Endothelial cell of umbilical vein (primary cell): ENCODE measurements around the gene RANBP2. TPM values are rescaled to one million over a fixed set of nuclear protein-coding genes. Genes with fewer than 3 reads are reported as not detected.
A peak's percentile ranks its signal among the peaks of the same experiment; 100 is the strongest.

ENCODE experiments used
- BruUV-seq: library from RNA; stranded (reverse); fragments of 400-500 nt; replicated peaks from 2 replicates; lab custom pipeline; 2021; lab: Mats Ljungman, UMichigan
- CTCF ChIA-PET: fragments of 300-600, 350-600 bp; sonication (Branson Sonifier 250); formaldehyde crosslinking; loops from one replicate; lab custom pipeline; 2021; ENCODE audit warnings: antibody characterized with exemption, inconsistent platforms; lab: Charles Lee
- POLR2A ChIA-PET: fragments of 300-600, 350-600 bp; sonication (Branson Sonifier 250); formaldehyde crosslinking; loops from one replicate; lab custom pipeline; 2021; ENCODE audit warnings: antibody characterized with exemption, inconsistent platforms; lab: Charles Lee
- DNase-seq: peaks from one replicate; pipeline ENCODE4 v3.0.0-alpha.2; 2011; ENCODE audit warnings: low read depth, low spot score
- FAIRE-seq: peaks from 2 replicates; lab custom pipeline; 2011; peaks lifted over from hg19 to GRCh38; lab: Jason Lieb, UNC
- H2AFZ ChIP-seq: 2 replicates; pipeline ENCODE4 v1.6.0; 2012; ENCODE audit warnings: low read depth, low read length, control low read depth, inconsistent platforms
- H3K27ac ChIP-seq: 2 replicates; pipeline ENCODE4 v1.5.1; 2011; ENCODE audit warnings: low read depth, mild to moderate bottlenecking, control low read depth, low read length, moderate library complexity; ENCODE audit not compliant: insufficient read depth
- H3K27me3 ChIP-seq, 2 experiments: 2 replicates each; pipeline versions ENCODE4 v1.6.0 to v1.6.1; 2011; ENCODE audit warnings: low read length in 2 of 2, mixed read lengths in 1 of 2; ENCODE audit not compliant: control insufficient read depth in 2 of 2, insufficient read depth in 2 of 2
- H3K36me3 ChIP-seq, 2 experiments: 2 replicates in 1 of 2; 3 replicates in 1 of 2; pipeline ENCODE4 v1.5.1; 2011; ENCODE audit warnings: low read length in 2 of 2, mild to moderate bottlenecking in 1 of 2, moderate library complexity in 1 of 2; ENCODE audit not compliant: control insufficient read depth in 2 of 2, insufficient read depth in 2 of 2; ENCODE audit errors: extremely low read depth in 1 of 2
- H3K4me1 ChIP-seq: 3 replicates; pipeline ENCODE4 v1.5.1; 2011; ENCODE audit warnings: mild to moderate bottlenecking, low read length; ENCODE audit not compliant: control insufficient read depth, insufficient read depth; ENCODE audit errors: extremely low read depth
- H3K4me2 ChIP-seq: 2 replicates; pipeline ENCODE4 v1.6.1; 2011; ENCODE audit warnings: low read length, control low read depth, mixed read lengths; ENCODE audit not compliant: insufficient read depth
- H3K4me3 ChIP-seq, 3 experiments: fragments of 200-600 bp in 1 of 3; sonication (generic), shearing (Covaris generic) in 1 of 3; replicated peaks in 1 of 3; 2 replicates each; pipeline ENCODE4 v1.5.1; 2011 to 2016; ENCODE audit warnings: control low read depth in 3 of 3, low read length in 3 of 3, mild to moderate bottlenecking in 2 of 3, inconsistent platforms in 1 of 3, low read depth in 1 of 3, moderate library complexity in 1 of 3; ENCODE audit not compliant: insufficient read depth in 1 of 3
- H3K79me2 ChIP-seq: 2 replicates; pipeline ENCODE4 v1.6.0; 2012; ENCODE audit warnings: low read length, inconsistent platforms; ENCODE audit not compliant: control insufficient read depth, insufficient read depth
- H3K9ac ChIP-seq: replicated peaks from 2 replicates; pipeline ENCODE3; 2011; ENCODE audit warnings: low read length, control low read depth; ENCODE audit not compliant: insufficient read depth; ENCODE audit errors: extremely low read depth
- H3K9me1 ChIP-seq: replicated peaks from 3 replicates; pipeline ENCODE4 v1.6.0; 2011; ENCODE audit warnings: mild to moderate bottlenecking, low read length; ENCODE audit not compliant: control insufficient read depth, insufficient read depth; ENCODE audit errors: extremely low read depth
- H3K9me3 ChIP-seq: replicated peaks from 2 replicates; pipeline ENCODE4 v1.5.1; 2012; ENCODE audit warnings: low read length, inconsistent platforms; ENCODE audit not compliant: control insufficient read depth, insufficient read depth
- H4K20me1 ChIP-seq: replicated peaks from 2 replicates; pipeline ENCODE3; 2011; ENCODE audit warnings: mild to moderate bottlenecking, low read length; ENCODE audit not compliant: control insufficient read depth, insufficient read depth; ENCODE audit errors: extremely low read depth
- CTCF ChIP-seq, 2 donors: IDR thresholded peaks; 1 replicate in 1 of 2; 2 replicates in 1 of 2; pipeline ENCODE4 v1.5.1; 2011; ENCODE audit warnings: low read length in 2 of 2, mild to moderate bottlenecking in 2 of 2, moderate library complexity in 2 of 2, control low read depth in 1 of 2, inconsistent platforms in 1 of 2, low read depth in 1 of 2; ENCODE audit not compliant: insufficient read depth in 1 of 2; ENCODE audit errors: extremely low read depth in 1 of 2
- EZH2 ChIP-seq: IDR thresholded peaks from 2 replicates; pipeline ENCODE4 v1.6.1; 2012; ENCODE audit warnings: borderline replicate concordance, low read depth, mild to moderate bottlenecking, moderate library complexity, low read length, inconsistent platforms; ENCODE audit not compliant: severe bottlenecking
- FOS ChIP-seq: IDR thresholded peaks from 2 replicates; pipeline ENCODE4 v1.6.1; 2011; ENCODE audit warnings: mild to moderate bottlenecking, low read length, moderate library complexity, borderline replicate concordance; ENCODE audit not compliant: insufficient read depth
- GATA2 ChIP-seq: IDR thresholded peaks from 2 replicates; pipeline ENCODE4 v1.7.0; 2011; ENCODE audit warnings: low read depth, mild to moderate bottlenecking, moderate library complexity, mixed read lengths, low read length; ENCODE audit not compliant: insufficient read length, insufficient read depth
- JUN ChIP-seq: IDR thresholded peaks from 2 replicates; pipeline ENCODE4 v1.6.1; 2011; ENCODE audit warnings: borderline replicate concordance, low read depth; ENCODE audit not compliant: insufficient read length, insufficient read depth
- MAX ChIP-seq: IDR thresholded peaks from 2 replicates; pipeline ENCODE4 v1.6.1; 2011; ENCODE audit not compliant: insufficient read depth, insufficient read length
- MYC ChIP-seq: IDR thresholded peaks from one replicate; pipeline ENCODE4 v1.6.1; 2011; ENCODE audit warnings: mild to moderate bottlenecking, low read depth, low read length
- POLR2A ChIP-seq: IDR thresholded peaks from 2 replicates; pipeline ENCODE4 v1.6.1; 2012; ENCODE audit warnings: low read depth, mild to moderate bottlenecking, control low read depth, low read length
- POLR2AphosphoS5 ChIP-seq: IDR thresholded peaks from 2 replicates; pipeline ENCODE4 v1.6.1; 2012; ENCODE audit warnings: low read depth, mild to moderate bottlenecking, control low read depth, low read length, moderate library complexity; ENCODE audit not compliant: insufficient read depth
- dilution Hi-C: fragments of 300-500 bp; cut with MboI; formaldehyde crosslinking; loops from one replicate; pipeline ENCODE4 v1.15.0; 2019; ENCODE audit warnings: low sequenced_read_pairs; ENCODE audit not compliant: extremely low pct_ligation_motif_present
- intact Hi-C: fragments of 100-400 bp; cut with micrococcal nuclease; formaldehyde crosslinking; loops from one replicate; pipeline ENCODE4 v1.10.0; 2022
- polyA plus RNA-seq, 4 experiments: library from polyadenylated mRNA; depleted of rRNA in 3 of 4; stranded (reverse) in 3 of 4; unstranded in 1 of 4; fragments of >200 nt; gene quantifications; 2 replicates each; pipeline versions ENCODE4 v1.2.1 to v1.2.3, GENCODE V29; 2011 to 2012; ENCODE audit warnings: missing spikeins in 1 of 4
- total RNA-seq: library from RNA; stranded (reverse); gene quantifications from 2 replicates; pipeline ENCODE4 v1.2.3, GENCODE V29; 2021

The RANBP2 gene
- total and polyA plus RNA-seq, 2 donors (not counting 3 experiments of a cell fraction or from before 2014, with no cell fraction given): 7.2 to 79.4 TPM

GRCh38 chr2:108833219-108833618 is 113.9 kb downstream of the RANBP2 start:
- no peaks in the 10 kb centered on the region for H3K9me3 ChIP-seq
- H3K27ac ChIP-seq: no peak overlapping the region
- intact Hi-C loops (no loop called here), dilution Hi-C loops (no loop called here)
- no peak for TF ChIP-seq FOS
- TF ChIP-seq MYC: no peak
- no peaks in the 10 kb centered on the region for H3K79me2 ChIP-seq
- H3K4me2 ChIP-seq: peak overlapping the region; percentile 14
- H3K9me1 ChIP-seq: no peaks in the 10 kb centered on the region
- H3K4me3 ChIP-seq: no peak overlapping the region
- H2AFZ ChIP-seq: no peak overlapping the region
- ChIA-PET POLR2A (no interaction called here), CTCF (no interaction called here)
- BruUV-seq: no TSS peak
- FAIRE-seq (no peak), DNase-seq (peak; percentile 47)
- peaks cover 7% of the 10 kb centered on the region for H3K4me1 ChIP-seq
- H3K9ac ChIP-seq: no peak overlapping the region
- no peaks in the 10 kb centered on the region for H3K36me3 ChIP-seq
- H4K20me1 ChIP-seq: no peaks in the 10 kb centered on the region
- no peaks in the 10 kb centered on the region for H3K27me3 ChIP-seq

- DNase-seq (no peak), FAIRE-seq (no peak)
- Histone ChIP-seq H4K20me1 (no peaks in the 10 kb centered on the region), H2AFZ (no peak overlapping the region), H3K4me2 (no peak overlapping the region), H3K9ac (no peak overlapping the region), H3K4me1 (peaks cover 7% of the 10 kb centered on the region), H3K4me3 (no peak overlapping the region), H3K27me3 (no peaks in the 10 kb centered on the region), H3K79me2 (no peaks in the 10 kb centered on the region), H3K36me3 (no peaks in the 10 kb centered on the region), H3K9me3 (no peaks in the 10 kb centered on the region), H3K27ac (no peak overlapping the region), H3K9me1 (no peaks in the 10 kb centered on the region)
- ChIA-PET CTCF (no interaction called here), POLR2A (no interaction called here)
- dilution Hi-C loops (no loop called here), intact Hi-C loops (no loop called here)
- BruUV-seq: no TSS peak
- TF ChIP-seq FOS (no peak), MYC (no peak), CTCF (IDR thresholded peaks at IDR 0.05; ENCODE audit: extremely low read depth in 1 of 2, insufficient read depth in 1 of 2, low read depth in 1 of 2, low read length in 2 of 2) (no peak), GATA2 (no peak), JUN (no peak), POLR2A (no peak), MAX (no peak), EZH2 (no peak), POLR2AphosphoS5 (no peak)
Measured at GRCh38 chr2:108834620-108835019, 115.3 kb downstream of the RANBP2 start.
